ENCODE data around the gene CD53.

CD53 gene

DNA sequence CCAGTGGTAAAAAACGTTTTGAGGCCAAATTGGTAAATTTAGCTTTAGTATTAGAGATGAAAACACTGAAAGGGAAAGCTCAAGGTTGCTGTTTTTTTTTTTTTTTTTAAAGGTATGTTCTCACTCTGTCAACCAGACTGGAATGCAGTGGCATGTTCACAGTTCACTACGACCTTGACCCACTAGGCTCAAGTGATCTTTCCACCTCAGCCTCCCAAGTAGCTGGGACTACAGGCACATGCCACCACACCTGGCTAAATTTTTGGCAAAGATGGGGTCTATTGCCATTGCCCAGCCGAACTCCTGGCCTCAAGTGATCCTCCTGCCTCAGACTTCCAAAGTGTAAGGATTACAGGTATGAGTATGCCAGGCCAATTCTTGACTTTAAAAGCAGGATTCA lies 71.9 kb downstream of the CD53 start:
- Histone ChIP-seq H3K9me3 (ENCODE audit: insufficient read depth, low read length) (no peaks in the 10 kb centered on the region), H3K9me2 (replicated peaks; ENCODE audit: insufficient read depth, low read length) (no peaks in the 10 kb centered on the region), H3K27ac (ENCODE audit: low read depth, low read length) (no peak overlapping the region), H3F3A (ENCODE audit: insufficient read depth) (no peaks in the 10 kb centered on the region), H3K27me3 (ENCODE audit: low read length) (no peaks in the 10 kb centered on the region), H2AFZ (ENCODE audit: low read depth, low read length, severe bottlenecking) (no peak overlapping the region), H3K9ac (ENCODE audit: low read length) (no peak overlapping the region), H3K4me3 (ENCODE audit: insufficient read depth, low read length, poor library complexity, severe bottlenecking) (no peak overlapping the region), H3K4me2 (ENCODE audit: low read depth, low read length, poor library complexity, severe bottlenecking) (no peak overlapping the region), H3K79me2 (ENCODE audit: insufficient read depth, low read length) (no peaks in the 10 kb centered on the region), H3K36me3 (ENCODE audit: low read length) (peaks cover 13% of the 10 kb centered on the region), H4K20me1 (ENCODE audit: low read depth, low read length) (no peaks in the 10 kb centered on the region)
- TF ChIP-seq, protein P1, sequence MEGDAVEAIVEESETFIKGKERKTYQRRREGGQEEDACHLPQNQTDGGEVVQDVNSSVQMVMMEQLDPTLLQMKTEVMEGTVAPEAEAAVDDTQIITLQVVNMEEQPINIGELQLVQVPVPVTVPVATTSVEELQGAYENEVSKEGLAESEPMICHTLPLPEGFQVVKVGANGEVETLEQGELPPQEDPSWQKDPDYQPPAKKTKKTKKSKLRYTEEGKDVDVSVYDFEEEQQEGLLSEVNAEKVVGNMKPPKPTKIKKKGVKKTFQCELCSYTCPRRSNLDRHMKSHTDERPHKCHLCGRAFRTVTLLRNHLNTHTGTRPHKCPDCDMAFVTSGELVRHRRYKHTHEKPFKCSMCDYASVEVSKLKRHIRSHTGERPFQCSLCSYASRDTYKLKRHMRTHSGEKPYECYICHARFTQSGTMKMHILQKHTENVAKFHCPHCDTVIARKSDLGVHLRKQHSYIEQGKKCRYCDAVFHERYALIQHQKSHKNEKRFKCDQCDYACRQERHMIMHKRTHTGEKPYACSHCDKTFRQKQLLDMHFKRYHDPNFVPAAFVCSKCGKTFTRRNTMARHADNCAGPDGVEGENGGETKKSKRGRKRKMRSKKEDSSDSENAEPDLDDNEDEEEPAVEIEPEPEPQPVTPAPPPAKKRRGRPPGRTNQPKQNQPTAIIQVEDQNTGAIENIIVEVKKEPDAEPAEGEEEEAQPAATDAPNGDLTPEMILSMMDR (IDR thresholded peaks at IDR 0.05; ENCODE audit: insufficient read depth, low read length, poor library complexity, severe bottlenecking): no peak

- Histone ChIP-seq H2AFZ (ENCODE audit: low read depth, low read length, severe bottlenecking) (no peak overlapping the region), H3K9ac (ENCODE audit: low read length) (no peak overlapping the region), H3K9me2 (replicated peaks; ENCODE audit: insufficient read depth, low read length) (no peaks in the 10 kb centered on the region), H3K36me3 (ENCODE audit: low read length) (peaks cover 13% of the 10 kb centered on the region), H3K4me2 (ENCODE audit: low read depth, low read length, poor library complexity, severe bottlenecking) (no peak overlapping the region), H4K20me1 (ENCODE audit: low read depth, low read length) (no peaks in the 10 kb centered on the region), H3F3A (ENCODE audit: insufficient read depth) (no peaks in the 10 kb centered on the region), H3K27ac (ENCODE audit: low read depth, low read length) (no peak overlapping the region), H3K79me2 (ENCODE audit: insufficient read depth, low read length) (no peaks in the 10 kb centered on the region), H3K27me3 (ENCODE audit: low read length) (no peaks in the 10 kb centered on the region), H3K9me3 (ENCODE audit: insufficient read depth, low read length) (no peaks in the 10 kb centered on the region), H3K4me3 (ENCODE audit: insufficient read depth, low read length, poor library complexity, severe bottlenecking) (no peak overlapping the region)
- TF ChIP-seq, protein P1 (IDR thresholded peaks at IDR 0.05; ENCODE audit: insufficient read depth, low read length, poor library complexity, severe bottlenecking): no peak
- TF ChIP-seq EZH2phosphoT487 (conservative IDR thresholded peaks at IDR 0.05; ENCODE audit: low read length): no peak
Measured at GRCh38 chr1:110945626-110946025, 72.7 kb downstream of the CD53 start.

DNA sequence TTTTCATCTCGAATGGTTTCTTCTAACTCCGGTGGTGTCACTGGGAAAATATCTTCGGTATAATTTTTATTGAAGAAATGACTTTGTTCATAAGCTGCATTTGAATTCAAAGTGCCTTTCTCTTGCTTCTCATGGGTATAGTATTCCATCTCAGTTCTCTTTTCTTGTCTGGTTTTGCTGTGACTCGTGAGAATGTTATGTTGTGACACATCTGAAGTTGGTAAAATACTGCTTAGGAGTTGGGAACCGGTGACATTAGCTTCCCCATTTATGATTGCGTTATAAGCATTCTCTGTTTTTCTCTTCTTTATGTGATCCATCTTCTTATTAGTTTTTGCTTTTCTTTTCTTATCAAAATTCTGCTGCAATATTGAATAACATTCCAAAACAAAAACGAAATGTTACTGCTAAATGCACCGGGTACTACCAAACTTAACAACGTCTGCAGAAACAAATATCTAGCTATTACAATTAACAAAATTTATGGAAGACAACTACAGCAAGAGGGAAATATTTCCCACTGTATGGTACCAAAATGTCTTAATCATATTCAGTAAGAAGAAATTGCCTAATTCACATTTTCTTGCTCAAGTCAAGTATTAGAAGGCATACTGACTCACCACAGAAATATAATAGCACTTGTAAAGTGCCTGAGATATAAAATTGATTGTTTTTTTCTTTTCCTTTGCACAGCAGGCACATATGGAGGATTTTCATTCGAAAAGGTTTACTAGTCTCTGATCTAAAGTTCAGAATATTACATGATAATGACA lies 75.3 kb downstream of the CD53 start:
- Histone ChIP-seq H3K79me2 (ENCODE audit: insufficient read depth, low read length) (no peaks in the 10 kb centered on the region), H3K27ac (ENCODE audit: low read depth, low read length) (no peak overlapping the region), H4K20me1 (ENCODE audit: low read depth, low read length) (no peaks in the 10 kb centered on the region), H3K9me3 (ENCODE audit: insufficient read depth, low read length) (no peaks in the 10 kb centered on the region), H3K27me3 (ENCODE audit: low read length) (no peaks in the 10 kb centered on the region), H3K4me3 (ENCODE audit: insufficient read depth, low read length, poor library complexity, severe bottlenecking) (no peak overlapping the region), H3F3A (ENCODE audit: insufficient read depth) (no peaks in the 10 kb centered on the region), H2AFZ (ENCODE audit: low read depth, low read length, severe bottlenecking) (no peak overlapping the region), H3K9me2 (replicated peaks; ENCODE audit: insufficient read depth, low read length) (no peaks in the 10 kb centered on the region), H3K36me3 (ENCODE audit: low read length) (peaks cover 18% of the 10 kb centered on the region), H3K9ac (ENCODE audit: low read length) (no peak overlapping the region), H3K4me2 (ENCODE audit: low read depth, low read length, poor library complexity, severe bottlenecking) (no peak overlapping the region)
- TF ChIP-seq EZH2phosphoT487 (conservative IDR thresholded peaks at IDR 0.05; ENCODE audit: low read length): no peak
- TF ChIP-seq, protein P1 (IDR thresholded peaks at IDR 0.05; ENCODE audit: insufficient read depth, low read length, poor library complexity, severe bottlenecking): no peak

Measured in SU-DHL-6 (cell line).